Mucosa of gallbladder (tissue), 1 donor: ENCODE data around the gene SLC11A2. TPM values are rescaled to one million over a fixed set of nuclear protein-coding genes. Genes with fewer than 3 reads are reported as not detected.
"Not testable (repeated sequence)": the region's sequence is repeated elsewhere in the genome, so short reads cannot be mapped to it uniquely, and the experiment has no call there.

Experiments
- DNase-seq: peaks from one replicate; pipeline ENCODE4 v3.0.0-alpha.2; 2020; ENCODE audit warnings: low spot score
- total RNA-seq: library from RNA; stranded (reverse); gene quantifications from one replicate; pipeline ENCODE4 v1.2.1, GENCODE V29; 2021
- donor health status: DM: no; HTN: no; CAD: no.

SLC11A2 gene
- total RNA-seq, 1 donor from 2014 or later, result 56.1 TPM

GRCh38 chr12:51025338-51025835 is 797 bp downstream of the SLC11A2 start:
- no peak for DNase-seq

GRCh38 chr12:51023625-51024382 is 2.4 kb downstream of the SLC11A2 start:
- DNase-seq, result no peak

GRCh38 chr12:51021694-51022093 is 4.5 kb downstream of the SLC11A2 start:
- DNase-seq, result no peak

GRCh38 chr12:51020448-51021182 is 5.6 kb downstream of the SLC11A2 start:
- DNase-seq, result no peak

- no peak for DNase-seq
Observed at GRCh38 chr12:51019927-51020326, 6.3 kb downstream of the SLC11A2 start.

GRCh38 chr12:51018956-51019355 is 7.2 kb downstream of the SLC11A2 start:
- no peak for DNase-seq

- DNase-seq, result no peak
Observed at GRCh38 chr12:51017452-51017851, 8.7 kb downstream of the SLC11A2 start.

GRCh38 chr12:51014467-51014866 is 11.7 kb downstream of the SLC11A2 start:
- not testable (repeated sequence) for DNase-seq

GRCh38 chr12:51013441-51013840 is 12.7 kb downstream of the SLC11A2 start:
- no peak for DNase-seq

- DNase-seq, result no peak
Observed at GRCh38 chr12:51012570-51013236, 13.5 kb downstream of the SLC11A2 start.

GRCh38 chr12:51011955-51012354 is 14.2 kb downstream of the SLC11A2 start:
- DNase-seq, result no peak

GRCh38 chr12:51009056-51009440 is 17.1 kb downstream of the SLC11A2 start:
- DNase-seq, result peak; percentile 66

GRCh38 chr12:51008329-51009055 is 17.7 kb downstream of the SLC11A2 start:
- no peak for DNase-seq

- DNase-seq, result no peak
Observed at GRCh38 chr12:51005671-51006070, 20.5 kb downstream of the SLC11A2 start.

- no peak for DNase-seq
Observed at GRCh38 chr12:51005030-51005429, 21.2 kb downstream of the SLC11A2 start.

- no peak for DNase-seq
Observed at GRCh38 chr12:51004504-51004903, 21.7 kb downstream of the SLC11A2 start.

- DNase-seq, result no peak
Observed at GRCh38 chr12:51001799-51002198, 24.4 kb downstream of the SLC11A2 start.

GRCh38 chr12:51000245-51000644 is 25.9 kb downstream of the SLC11A2 start:
- no peak for DNase-seq

GRCh38 chr12:50999093-50999492 is 27.1 kb downstream of the SLC11A2 start:
- DNase-seq, result no peak

- DNase-seq, result no peak
Observed at GRCh38 chr12:50992819-50993218, 33.4 kb downstream of the SLC11A2 start.

GRCh38 chr12:50991291-50991690 is 34.9 kb downstream of the SLC11A2 start:
- no peak for DNase-seq

GRCh38 chr12:50990791-50991190 is 35.4 kb downstream of the SLC11A2 start:
- DNase-seq, result no peak
